ENCODE results near the gene LDLRAD3. TPM values are rescaled to one million over a fixed set of nuclear protein-coding genes. Genes with fewer than 3 reads are reported as not detected.

Gene LDLRAD3
- polyA plus RNA-seq, 3 donors from 2014 or later: 0.84 TPM; not detected in 2

DNA sequence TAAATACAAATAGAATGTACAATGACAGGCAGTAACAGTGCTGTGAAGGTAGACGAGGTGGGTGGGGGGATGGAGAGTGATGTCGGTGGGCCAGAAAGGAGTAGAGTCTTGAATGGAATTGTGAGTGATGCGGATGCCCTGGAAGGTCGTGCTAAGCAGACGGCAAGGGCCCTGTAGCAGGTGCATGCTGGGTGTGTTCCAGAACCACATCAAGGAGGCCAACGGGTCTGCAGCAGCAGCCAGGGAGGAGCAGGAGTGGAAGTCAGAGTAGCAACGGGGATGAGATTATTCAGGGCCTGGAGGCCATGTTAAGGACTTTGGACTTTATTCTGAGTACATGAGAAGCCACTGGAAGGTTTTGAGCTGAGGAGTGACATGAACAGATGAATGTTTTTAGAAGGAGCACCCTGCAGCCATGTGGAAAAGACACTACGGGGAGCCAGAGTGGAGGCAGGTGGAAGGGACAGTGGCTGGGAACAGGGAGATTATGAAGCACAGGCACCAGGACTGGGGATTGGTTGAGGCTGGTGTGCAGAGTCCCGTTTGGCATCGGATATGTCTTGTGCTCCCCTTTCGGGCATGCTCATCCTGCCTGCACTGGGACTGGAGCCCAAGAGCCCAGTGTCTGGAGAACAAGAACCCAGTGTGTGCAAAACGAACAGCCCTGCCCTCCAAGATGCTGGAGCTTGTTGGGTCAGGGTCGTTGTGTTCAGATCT is 271.3 kb downstream of the LDLRAD3 start:
- Mint-ChIP-seq H3K27me3 (ENCODE audit: low read depth in 3 of 3) (peaks cover 0 to 11% (median 4%) of the 10 kb centered on the region in 3 donors), H3K27ac (no peak overlapping the region), H3K9me3 (peaks cover 0 to 15% (median 10%) of the 10 kb centered on the region in 6 donors), H3K36me3 (no peaks in the 10 kb centered on the region), H3K4me1 (no peaks in the 10 kb centered on the region), H3K4me3 (no peak overlapping the region)
- no peak for DNase-seq

DNA sequence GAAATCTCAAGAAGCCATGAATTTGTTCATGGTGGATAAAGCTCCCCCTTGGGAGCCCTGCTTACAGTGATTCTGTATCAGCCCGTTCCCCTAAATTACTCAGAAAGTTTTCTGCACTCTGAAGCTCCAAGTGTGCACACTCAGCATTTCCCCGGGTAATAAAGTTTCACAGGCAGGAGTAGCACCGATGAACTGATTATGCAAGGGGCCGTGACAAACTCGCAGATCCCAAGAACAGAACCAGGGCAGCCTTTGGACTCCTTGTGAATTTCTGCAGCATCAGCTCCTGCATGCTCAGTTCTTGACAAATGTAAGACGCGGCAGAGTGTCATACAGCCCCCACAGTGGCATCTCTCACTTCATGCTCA is 271.8 kb downstream of the LDLRAD3 start:
- Mint-ChIP-seq H3K27ac (no peak overlapping the region), H3K9me3 (peaks cover 0 to 19% (median 13%) of the 10 kb centered on the region in 6 donors), H3K4me3 (no peak overlapping the region), H3K36me3 (no peaks in the 10 kb centered on the region), H3K4me1 (no peaks in the 10 kb centered on the region), H3K27me3 (ENCODE audit: low read depth in 3 of 3) (peaks cover 0 to 11% (median 4%) of the 10 kb centered on the region in 3 donors)
- no peak for DNase-seq

DNA sequence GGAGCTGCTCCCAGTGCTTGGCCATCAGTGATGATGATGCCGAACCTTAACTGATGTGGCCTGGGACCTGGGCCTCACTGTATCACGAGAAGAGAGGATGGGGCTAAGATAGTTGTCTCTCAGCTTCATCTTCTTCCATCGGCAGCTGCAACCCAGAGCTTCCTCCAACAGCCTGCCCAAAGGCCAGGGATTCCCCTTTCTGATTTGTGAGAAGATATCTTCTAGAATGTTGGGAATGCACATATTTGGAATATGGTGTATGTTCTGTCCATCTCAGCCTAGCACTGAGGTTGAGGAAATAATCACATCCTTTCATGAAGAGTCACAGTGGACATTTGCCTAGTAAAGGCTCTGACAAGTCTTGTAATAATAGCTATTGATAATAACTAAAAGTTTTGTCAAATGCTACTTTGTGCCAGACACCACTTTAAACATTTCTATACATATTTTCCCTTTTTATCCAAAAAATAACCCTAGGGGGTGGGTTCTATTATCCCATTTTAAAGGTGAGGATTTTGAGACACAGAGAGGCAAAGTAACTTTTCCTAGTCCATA is 272.3 kb downstream of the LDLRAD3 start:
- H3K9me3 Mint-ChIP-seq: peaks cover 0 to 19% (median 13%) of the 10 kb centered on the region in 6 donors
- no peak overlapping the region for H3K27ac Mint-ChIP-seq
- no peaks in the 10 kb centered on the region for H3K36me3 Mint-ChIP-seq
- no peaks in the 10 kb centered on the region for H3K4me1 Mint-ChIP-seq
- DNase-seq: no peak
- H3K4me3 Mint-ChIP-seq: no peak overlapping the region
- H3K27me3 Mint-ChIP-seq (ENCODE audit: low read depth in 3 of 3): peaks cover 0 to 11% (median 4%) of the 10 kb centered on the region in 3 donors

GRCh38 chr11:36218283-36218921 is 274.5 kb downstream of the LDLRAD3 start:
- Mint-ChIP-seq H3K9me3 (peaks cover 0 to 19% (median 13%) of the 10 kb centered on the region in 6 donors), H3K27me3 (ENCODE audit: low read depth in 3 of 3) (peaks cover 0 to 9% (median 7%) of the 10 kb centered on the region in 3 donors)

DNA sequence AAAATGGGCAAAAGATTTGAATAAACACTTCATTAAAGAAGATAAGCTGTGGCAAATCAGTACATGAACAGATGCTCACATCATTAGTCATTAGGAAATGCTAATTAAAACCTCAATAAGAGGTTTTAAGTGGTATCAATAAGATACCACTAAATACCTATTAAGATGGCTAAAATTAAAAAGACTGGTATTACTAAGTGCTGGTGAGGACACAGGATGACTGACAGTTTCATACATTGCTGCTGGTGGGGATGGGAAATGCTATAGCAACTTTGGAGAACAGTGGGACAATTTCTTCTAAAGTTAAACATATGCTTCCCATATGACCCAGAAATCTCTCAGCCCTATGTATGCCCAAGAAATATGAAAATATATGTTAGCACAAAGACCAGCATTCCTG is 276.1 kb downstream of the LDLRAD3 start:
- H3K4me1 Mint-ChIP-seq: no peaks in the 10 kb centered on the region
- H3K27me3 Mint-ChIP-seq (ENCODE audit: low read depth in 3 of 3): peaks cover 0 to 9% (median 7%) of the 10 kb centered on the region in 3 donors
- DNase-seq: no peak
- H3K27ac Mint-ChIP-seq: no peak overlapping the region
- H3K9me3 Mint-ChIP-seq: peaks cover 0 to 19% (median 13%) of the 10 kb centered on the region in 6 donors
- no peak overlapping the region for H3K4me3 Mint-ChIP-seq
- H3K36me3 Mint-ChIP-seq: no peaks in the 10 kb centered on the region

More at GRCh38 chr11:36218283-36218921, 274.5 kb downstream of the LDLRAD3 start:
- DNase-seq: no peak
- H3K4me1 Mint-ChIP-seq: no peaks in the 10 kb centered on the region
- H3K4me3 Mint-ChIP-seq: no peak overlapping the region
- no peaks in the 10 kb centered on the region for H3K36me3 Mint-ChIP-seq
- no peak overlapping the region for H3K27ac Mint-ChIP-seq

GRCh38 chr11:36222831-36223635 is 279.2 kb downstream of the LDLRAD3 start:
- H3K4me1 Mint-ChIP-seq: no peaks in the 10 kb centered on the region
- no peaks in the 10 kb centered on the region for H3K36me3 Mint-ChIP-seq
- peaks cover 0 to 6% (median 3%) of the 10 kb centered on the region in 3 donors for H3K27me3 Mint-ChIP-seq (ENCODE audit: low read depth in 3 of 3)
- H3K27ac Mint-ChIP-seq: no peak overlapping the region
- no peak for DNase-seq
- peaks cover 0 to 19% (median 13%) of the 10 kb centered on the region in 6 donors for H3K9me3 Mint-ChIP-seq
- H3K4me3 Mint-ChIP-seq: no peak overlapping the region

DNA sequence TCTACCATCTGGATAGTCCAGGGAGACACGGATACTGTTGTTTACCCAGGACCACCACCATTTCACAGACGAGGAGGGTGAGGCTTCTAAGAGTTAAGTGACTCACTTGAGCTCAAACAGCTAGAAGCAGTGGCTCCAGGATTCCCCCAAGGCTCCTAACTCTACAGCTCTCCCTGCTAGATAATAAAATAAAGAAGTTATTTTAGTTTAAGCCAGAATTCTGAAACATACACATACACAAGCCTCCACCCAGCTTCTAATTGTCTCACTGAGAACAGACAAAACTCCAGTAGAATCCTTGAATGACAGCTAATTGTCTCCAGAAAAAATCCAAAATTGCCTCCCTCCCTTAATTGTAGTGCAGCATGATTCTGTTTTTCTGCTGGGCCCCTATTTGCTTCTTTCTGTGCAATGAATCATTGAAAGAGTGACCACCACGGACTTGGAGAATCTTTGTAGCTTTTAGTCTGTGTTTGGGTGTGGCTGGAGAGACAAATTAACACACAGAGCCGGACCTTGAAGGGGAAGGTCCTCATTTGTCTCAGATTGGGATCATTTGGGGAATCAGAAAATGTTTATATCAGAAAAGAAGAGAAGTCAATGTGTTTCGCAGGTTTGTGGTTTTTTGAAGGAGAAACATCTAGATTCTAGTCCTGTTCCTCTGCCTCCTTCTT is 280.5 kb downstream of the LDLRAD3 start:
- Mint-ChIP-seq H3K4me3 (no peak overlapping the region), H3K4me1 (no peaks in the 10 kb centered on the region), H3K27ac (no peak overlapping the region), H3K27me3 (ENCODE audit: low read depth in 3 of 3) (peaks cover 0 to 6% (median 0%) of the 10 kb centered on the region in 3 donors), H3K36me3 (no peaks in the 10 kb centered on the region), H3K9me3 (peaks cover 0 to 12% (median 11%) of the 10 kb centered on the region in 6 donors)
- DNase-seq: no peak

DNA sequence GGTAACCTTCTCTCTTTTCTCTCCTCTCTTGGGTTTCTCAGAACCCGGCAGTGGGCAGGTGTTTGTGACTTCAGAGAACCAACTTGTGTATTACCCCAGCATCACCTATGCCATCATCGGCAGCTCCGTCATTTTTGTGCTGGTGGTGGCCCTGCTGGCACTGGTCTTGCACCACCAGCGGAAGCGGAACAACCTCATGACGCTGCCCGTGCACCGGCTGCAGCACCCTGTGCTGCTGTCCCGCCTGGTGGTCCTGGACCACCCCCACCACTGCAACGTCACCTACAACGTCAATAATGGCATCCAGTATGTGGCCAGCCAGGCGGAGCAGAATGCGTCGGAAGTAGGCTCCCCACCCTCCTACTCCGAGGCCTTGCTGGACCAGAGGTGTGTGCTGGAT is 283.2 kb downstream of the LDLRAD3 start:
- no peak overlapping the region for H3K4me3 Mint-ChIP-seq
- no peak for DNase-seq
- no peak overlapping the region for H3K27ac Mint-ChIP-seq
- no peaks in the 10 kb centered on the region for H3K36me3 Mint-ChIP-seq
- H3K4me1 Mint-ChIP-seq: no peaks in the 10 kb centered on the region
- no peaks in the 10 kb centered on the region for H3K9me3 Mint-ChIP-seq
- H3K27me3 Mint-ChIP-seq (ENCODE audit: low read depth in 3 of 3): peaks cover 0 to 6% (median 2%) of the 10 kb centered on the region in 3 donors

GRCh38 chr11:36228689-36229088 is 284.8 kb downstream of the LDLRAD3 start:
- Mint-ChIP-seq H3K4me1 (no peaks in the 10 kb centered on the region), H3K36me3 (no peaks in the 10 kb centered on the region), H3K27ac (no peak overlapping the region), H3K9me3 (no peaks in the 10 kb centered on the region), H3K27me3 (ENCODE audit: low read depth in 3 of 3) (peaks cover 0 to 3% (median 2%) of the 10 kb centered on the region in 3 donors), H3K4me3 (no peak overlapping the region)
- no peak for DNase-seq

DNA sequence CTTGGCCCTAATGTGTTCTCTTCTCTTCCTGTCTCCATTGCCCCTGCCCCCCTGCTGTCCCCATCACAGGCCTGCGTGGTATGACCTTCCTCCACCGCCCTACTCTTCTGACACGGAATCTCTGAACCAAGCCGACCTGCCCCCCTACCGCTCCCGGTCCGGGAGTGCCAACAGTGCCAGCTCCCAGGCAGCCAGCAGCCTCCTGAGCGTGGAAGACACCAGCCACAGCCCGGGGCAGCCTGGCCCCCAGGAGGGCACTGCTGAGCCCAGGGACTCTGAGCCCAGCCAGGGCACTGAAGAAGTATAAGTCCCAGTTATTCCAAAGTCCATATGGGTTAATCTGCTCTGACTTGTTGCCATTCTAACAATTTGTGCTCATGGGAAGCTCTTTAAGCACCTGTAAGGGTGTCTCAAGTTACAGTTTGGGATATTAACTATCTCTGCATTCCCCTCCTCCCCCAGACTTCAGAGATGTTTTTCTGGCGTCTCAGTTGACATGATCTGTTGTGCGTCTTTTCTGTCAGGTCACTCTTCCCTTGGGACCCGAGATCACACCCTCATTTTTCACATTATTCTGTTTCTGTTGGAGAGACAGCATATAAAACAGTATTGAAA is 285.3 kb downstream of the LDLRAD3 start:
- H3K27me3 Mint-ChIP-seq (ENCODE audit: low read depth in 3 of 3): peaks cover 0 to 3% (median 2%) of the 10 kb centered on the region in 3 donors
- no peak for DNase-seq
- no peaks in the 10 kb centered on the region for H3K4me1 Mint-ChIP-seq
- no peak overlapping the region for H3K4me3 Mint-ChIP-seq
- H3K36me3 Mint-ChIP-seq: no peaks in the 10 kb centered on the region
- H3K27ac Mint-ChIP-seq: no peak overlapping the region
- H3K9me3 Mint-ChIP-seq: no peaks in the 10 kb centered on the region

GRCh38 chr11:36230779-36231699 is 287.2 kb downstream of the LDLRAD3 start:
- no peaks in the 10 kb centered on the region for H3K36me3 Mint-ChIP-seq
- H3K27me3 Mint-ChIP-seq (ENCODE audit: low read depth in 3 of 3): peaks cover 0 to 3% (median 2%) of the 10 kb centered on the region in 3 donors
- no peaks in the 10 kb centered on the region for H3K9me3 Mint-ChIP-seq
- H3K27ac Mint-ChIP-seq: no peak overlapping the region
- no peak for DNase-seq
- no peaks in the 10 kb centered on the region for H3K4me1 Mint-ChIP-seq
- no peak overlapping the region for H3K4me3 Mint-ChIP-seq

DNA sequence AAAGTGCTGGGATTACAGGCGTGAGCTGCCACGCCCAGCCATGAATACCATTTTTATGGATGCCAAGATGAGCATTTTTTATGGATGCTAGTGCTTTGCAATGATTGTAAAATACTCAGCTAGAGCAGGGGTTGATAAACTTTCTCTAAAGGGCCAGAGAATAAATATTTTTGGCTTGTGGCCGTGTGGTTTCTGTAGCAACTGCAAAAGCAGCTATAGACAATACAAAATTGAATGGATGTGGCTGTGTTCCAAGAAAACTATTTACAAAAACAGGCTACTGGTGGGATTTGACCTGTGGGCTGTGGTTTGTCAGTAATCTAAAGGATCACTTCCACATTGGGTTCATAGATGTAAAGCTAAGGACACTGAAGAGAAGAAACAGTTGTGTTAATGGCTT is 289.3 kb downstream of the LDLRAD3 start:
- H3K4me1 Mint-ChIP-seq: no peaks in the 10 kb centered on the region
- DNase-seq: no peak
- H3K27ac Mint-ChIP-seq: no peak overlapping the region
- H3K4me3 Mint-ChIP-seq: no peak overlapping the region
- peaks cover 0 to 7% (median 0%) of the 10 kb centered on the region in 3 donors for H3K27me3 Mint-ChIP-seq (ENCODE audit: low read depth in 3 of 3)
- no peaks in the 10 kb centered on the region for H3K36me3 Mint-ChIP-seq
- no peaks in the 10 kb centered on the region for H3K9me3 Mint-ChIP-seq

All from immature natural killer cell (primary cell).